ENCODE results near the gene KLHDC2.
"Not testable (repeated sequence)": the region's sequence is repeated elsewhere in the genome, so short reads cannot be mapped to it uniquely, and the experiment has no call there.

KLHDC2 gene

DNA sequence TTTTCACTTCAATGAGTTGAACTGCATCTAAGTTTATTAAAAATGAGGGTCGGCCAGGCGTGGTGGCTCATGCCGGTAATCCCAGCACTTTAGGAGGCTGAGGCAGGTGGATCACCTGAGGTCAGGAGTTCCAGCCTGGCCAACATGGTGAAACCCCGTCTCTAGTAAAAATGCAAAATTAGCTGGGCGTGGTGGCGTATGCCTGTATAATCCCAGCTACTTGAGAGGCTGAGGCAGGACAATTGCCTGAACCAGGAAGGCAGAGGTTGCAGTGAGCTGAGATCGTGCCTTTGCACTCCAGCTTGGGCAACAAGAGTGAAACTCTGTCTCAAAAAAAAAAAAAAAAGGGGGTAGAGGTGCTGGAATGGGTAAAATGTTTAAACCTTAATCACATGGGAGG is 13.1 kb downstream of the KLHDC2 start:
- not testable (repeated sequence) for DNase-seq

GRCh38 chr14:49783394-49784014 is 15.6 kb downstream of the KLHDC2 start:
- no peak for DNase-seq

DNA sequence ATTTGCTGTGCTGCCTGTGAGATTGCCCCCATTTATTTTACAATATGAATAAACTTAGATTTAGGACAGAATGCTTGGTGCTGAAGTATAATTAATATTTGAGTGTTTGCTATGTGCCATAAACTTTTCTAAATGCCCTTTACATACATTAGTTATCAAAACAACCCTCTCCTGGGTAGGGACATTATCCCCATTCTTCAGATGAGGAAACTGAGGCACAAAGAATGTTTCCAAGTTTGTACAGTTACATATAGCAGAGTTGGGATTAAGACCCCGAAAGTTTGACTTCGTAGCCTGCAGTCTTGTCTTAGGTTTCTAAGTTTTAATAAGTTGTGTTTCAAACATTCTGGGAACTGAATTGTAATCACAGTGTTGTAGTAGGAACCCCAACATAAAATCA is 18.4 kb downstream of the KLHDC2 start:
- no peak for DNase-seq

GRCh38 chr14:49792618-49793017 is 24.7 kb downstream of the KLHDC2 start:
- DNase-seq, result no peak

DNA sequence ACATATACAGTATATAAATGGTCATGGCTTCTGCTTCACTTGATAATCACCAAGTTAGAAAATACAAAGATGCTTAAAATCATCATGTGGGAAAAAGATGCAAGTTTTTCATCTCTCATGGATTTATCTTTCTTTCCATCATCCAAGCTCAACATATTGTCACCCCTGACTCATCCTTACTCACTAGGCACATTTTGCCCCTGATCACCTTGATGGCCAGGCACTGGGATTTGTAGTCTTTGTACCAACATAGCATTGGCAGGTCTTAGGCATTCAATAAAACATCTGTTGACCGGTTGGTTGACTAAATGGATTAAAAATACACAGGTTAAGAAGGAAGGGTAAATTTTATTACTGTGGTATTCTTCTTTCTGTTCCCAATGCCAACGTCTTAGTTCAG is 28.1 kb downstream of the KLHDC2 start:
- DNase-seq, result no peak

DNA sequence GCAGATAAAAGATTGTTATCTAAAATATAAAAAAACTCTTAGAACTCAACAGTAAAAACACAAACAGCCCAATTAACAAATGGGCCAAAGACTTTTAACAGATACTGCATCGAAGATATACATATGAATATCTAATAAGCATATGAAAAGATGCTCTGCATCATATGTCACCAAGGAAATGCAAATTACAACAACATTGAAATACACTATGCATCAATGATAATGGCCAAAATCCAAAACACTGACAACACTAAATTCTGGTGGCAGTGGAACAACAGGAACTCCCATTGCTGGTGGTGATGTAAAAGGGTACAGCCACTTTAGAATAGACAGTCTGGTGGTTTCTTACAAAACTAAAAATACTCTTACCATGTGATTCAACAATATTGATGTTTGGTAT is 40.8 kb downstream of the KLHDC2 start:
- DNase-seq, result no peak

DNA sequence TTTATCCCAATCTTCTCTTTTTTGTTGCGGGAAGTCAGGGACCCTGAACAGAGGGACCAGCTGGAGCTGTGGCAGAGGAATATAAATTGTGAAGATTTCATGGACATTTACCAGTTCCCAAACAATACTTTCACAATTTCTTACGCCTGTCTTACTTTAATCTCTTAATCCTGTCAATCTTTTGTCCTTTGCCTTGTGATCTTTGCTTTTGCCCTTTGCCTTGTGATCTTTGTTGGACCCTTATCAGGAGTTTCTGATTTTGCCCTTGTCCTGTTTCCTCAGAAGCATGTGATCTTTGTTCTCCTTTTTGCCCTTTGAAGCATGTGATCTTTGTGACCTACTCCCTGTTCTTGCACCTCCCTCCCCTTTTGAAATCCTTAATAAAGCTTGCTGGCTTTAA is 48.2 kb downstream of the KLHDC2 start:
- not testable (repeated sequence) for DNase-seq

DNA sequence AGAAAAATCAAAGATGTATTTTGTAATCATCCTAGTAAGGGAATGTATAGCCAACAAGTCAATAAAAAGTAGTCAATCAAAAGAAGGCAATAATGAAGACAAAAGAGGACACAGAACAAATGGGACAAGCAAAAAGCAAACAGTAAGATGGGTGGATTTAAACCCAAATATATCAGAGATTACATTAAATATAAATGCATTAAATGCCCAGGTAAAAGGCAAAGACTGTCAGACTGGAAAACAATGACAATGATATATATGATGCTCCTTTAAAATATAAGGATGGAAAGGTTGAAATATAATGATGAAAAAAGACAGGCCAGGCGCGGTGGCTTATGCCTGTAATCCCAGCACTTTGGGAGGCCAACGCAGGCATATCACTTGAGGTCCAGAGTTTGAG is 48.9 kb downstream of the KLHDC2 start:
- DNase-seq, result no peak

- DNase-seq, result no peak
Measured at GRCh38 chr14:49820176-49820575, 52.2 kb downstream of the KLHDC2 start.

GRCh38 chr14:49828640-49829039 is 60.7 kb downstream of the KLHDC2 start:
- DNase-seq, result no peak

Data from NCI-H526 (cell line).